H1 (cell line): ENCODE data around the gene CRIP1. TPM values are rescaled to one million over a fixed set of nuclear protein-coding genes. Genes with fewer than 3 reads are reported as not detected.

ENCODE experiments used
- CTCF ChIA-PET: fragments of 300-600 bp; sonication (Branson Sonifier 250); formaldehyde crosslinking; loops from one replicate; lab custom pipeline; 2021; ENCODE audit not compliant: partially characterized antibody; lab: Charles Lee
- POLR2A ChIA-PET: fragments of 300-600 bp; sonication (Branson Sonifier 250); formaldehyde crosslinking; loops from one replicate; lab custom pipeline; 2021; ENCODE audit warnings: inconsistent platforms; ENCODE audit not compliant: partially characterized antibody; lab: Charles Lee
- DNase-seq, 2 experiments: peaks; one replicate each; pipeline versions ENCODE4 v3.0.0 to v3.0.0-alpha.2; 2010 to 2022; ENCODE audit warnings: low spot score in 2 of 2, low read depth in 1 of 2, mixed read lengths in 1 of 2
- FAIRE-seq: peaks from 2 replicates; lab custom pipeline; 2011; peaks lifted over from hg19 to GRCh38; lab: Jason Lieb, UNC
- H2AFZ ChIP-seq: 2 replicates; pipeline ENCODE4 v1.8.1; 2012; ENCODE audit warnings: low read length, inconsistent platforms
- H2AK5ac ChIP-seq: 2 replicates; pipeline ENCODE4 v1.6.1; 2013; ENCODE audit warnings: low read depth, low read length
- H2BK120ac ChIP-seq: replicated peaks from 2 replicates; pipeline ENCODE3; 2013; ENCODE audit warnings: low read depth, low read length, inconsistent platforms
- H2BK12ac ChIP-seq: 2 replicates; pipeline ENCODE4 v1.6.1; 2013; ENCODE audit warnings: low read depth, low read length
- H2BK15ac ChIP-seq: 2 replicates; pipeline ENCODE4 v1.6.1; 2013; ENCODE audit warnings: low read length
- H2BK20ac ChIP-seq: 2 replicates; pipeline ENCODE4 v1.6.1; 2013; ENCODE audit warnings: low read length
- H2BK5ac ChIP-seq: 2 replicates; pipeline ENCODE4 v1.6.1; 2013; ENCODE audit warnings: low read depth, low read length
- H3K14ac ChIP-seq: 2 replicates; pipeline ENCODE4 v1.6.1; 2013; ENCODE audit warnings: inconsistent platforms; ENCODE audit not compliant: insufficient read length
- H3K18ac ChIP-seq: 2 replicates; pipeline ENCODE4 v1.6.1; 2013; ENCODE audit warnings: low read length; ENCODE audit errors: extremely low read depth
- H3K23ac ChIP-seq: 2 replicates; pipeline ENCODE4 v1.6.1; 2013; ENCODE audit warnings: inconsistent platforms; ENCODE audit not compliant: insufficient read length
- H3K23me2 ChIP-seq: 2 replicates; pipeline ENCODE4 v1.6.1; 2013; ENCODE audit warnings: low read depth, low read length
- H3K27ac ChIP-seq: 2 replicates; pipeline ENCODE4 v1.6.1; 2011; ENCODE audit warnings: low read depth, low read length, inconsistent platforms
- H3K27me3 ChIP-seq, 4 experiments: replicated peaks in 1 of 4; 1 replicate in 1 of 4; 2 replicates in 3 of 4; pipeline versions ENCODE4 v1.6.1 to v1.8.1; 2011 to 2013; ENCODE audit warnings: low read length in 3 of 4, mild to moderate bottlenecking in 3 of 4, inconsistent platforms in 2 of 4, mixed read lengths in 2 of 4, moderate library complexity in 1 of 4; ENCODE audit not compliant: control insufficient read depth in 3 of 4, insufficient read depth in 3 of 4; ENCODE audit errors: extremely low read depth in 1 of 4
- H3K36me3 ChIP-seq, 4 experiments: 2 replicates each; pipeline versions ENCODE4 v1.6.1 to v1.8.1; 2011 to 2013; ENCODE audit warnings: mild to moderate bottlenecking in 4 of 4, low read length in 3 of 4, moderate library complexity in 2 of 4, control low read depth in 1 of 4, inconsistent platforms in 1 of 4; ENCODE audit not compliant: insufficient read depth in 4 of 4, control insufficient read depth in 2 of 4
- H3K4ac ChIP-seq: replicated peaks from 2 replicates; pipeline ENCODE3; 2013; ENCODE audit warnings: low read length, low read depth, mixed read lengths, inconsistent platforms; ENCODE audit not compliant: insufficient read length
- H3K4me1 ChIP-seq, 4 experiments: replicated peaks in 1 of 4; 1 replicate in 1 of 4; 2 replicates in 3 of 4; pipeline versions ENCODE4 v1.6.1 to v1.8.1; 2011 to 2013; ENCODE audit warnings: low read length in 3 of 4, inconsistent platforms in 2 of 4, mixed read lengths in 1 of 4; ENCODE audit not compliant: insufficient read depth in 4 of 4, control insufficient read depth in 3 of 4
- H3K4me2 ChIP-seq, 2 experiments: 2 replicates each; pipeline versions ENCODE4 v1.6.1 to v1.8.1; 2011 to 2013; ENCODE audit warnings: low read depth in 2 of 2, low read length in 2 of 2, control low read depth in 1 of 2, inconsistent platforms in 1 of 2, mild to moderate bottlenecking in 1 of 2; ENCODE audit not compliant: insufficient read depth in 1 of 2
- H3K4me3 ChIP-seq, 4 experiments: fragments of 200-600, 300-600 bp in 1 of 4; sonication (generic), shearing (Covaris generic), sonication (Bioruptor Twin) in 1 of 4; 2 replicates each; pipeline versions ENCODE4 v1.5.1 to v1.8.1; 2011 to 2016; ENCODE audit warnings: low read length in 4 of 4, low read depth in 3 of 4, control low read depth in 2 of 4, inconsistent platforms in 2 of 4, mild to moderate bottlenecking in 2 of 4, mixed read lengths in 1 of 4, moderate library complexity in 1 of 4; ENCODE audit not compliant: insufficient read depth in 2 of 4; ENCODE audit errors: extremely low read depth in 1 of 4
- H3K56ac ChIP-seq: replicated peaks from 2 replicates; pipeline ENCODE3; 2013; ENCODE audit warnings: low read depth, mild to moderate bottlenecking, mixed read lengths, low read length, inconsistent platforms; ENCODE audit not compliant: insufficient read length
- H3K79me1 ChIP-seq: 2 replicates; pipeline ENCODE4 v1.6.1; 2013; ENCODE audit warnings: low read depth, low read length, control low read depth
- H3K79me2 ChIP-seq, 2 experiments: 2 replicates each; pipeline versions ENCODE4 v1.6.1 to v1.8.1; 2012 to 2013; ENCODE audit warnings: low read length in 2 of 2, mild to moderate bottlenecking in 2 of 2, inconsistent platforms in 1 of 2; ENCODE audit not compliant: insufficient read depth in 2 of 2, control insufficient read depth in 1 of 2
- H3K9ac ChIP-seq, 4 experiments: replicated peaks in 1 of 4; 1 replicate in 1 of 4; 2 replicates in 3 of 4; pipeline versions ENCODE4 v1.6.1 to v1.8.1; 2011 to 2013; ENCODE audit warnings: low read depth in 3 of 4, low read length in 3 of 4, control low read depth in 2 of 4, mild to moderate bottlenecking in 2 of 4, moderate library complexity in 2 of 4, inconsistent platforms in 1 of 4; ENCODE audit errors: extremely low read depth in 1 of 4
- H3K9me3 ChIP-seq, 2 experiments: 2 replicates each; pipeline versions ENCODE4 v1.6.1 to v1.8.1; 2012 to 2013; ENCODE audit warnings: mild to moderate bottlenecking in 2 of 2, moderate library complexity in 2 of 2, control low read depth in 1 of 2, inconsistent platforms in 1 of 2, low read depth in 1 of 2, low read length in 1 of 2, mixed read lengths in 1 of 2; ENCODE audit not compliant: insufficient read depth in 2 of 2
- H4K20me1 ChIP-seq, 2 experiments: replicated peaks in 1 of 2; 2 replicates each; pipeline versions ENCODE3 to v1.8.1; 2011 to 2013; ENCODE audit warnings: inconsistent platforms in 2 of 2, low read length in 2 of 2, mild to moderate bottlenecking in 1 of 2; ENCODE audit not compliant: insufficient read depth in 2 of 2, control insufficient read depth in 1 of 2
- H4K5ac ChIP-seq: 2 replicates; pipeline ENCODE4 v1.6.1; 2013; ENCODE audit warnings: low read length, low read depth, mixed read lengths, inconsistent platforms; ENCODE audit not compliant: insufficient read length
- H4K8ac ChIP-seq: 2 replicates; pipeline ENCODE4 v1.8.0; 2013; ENCODE audit warnings: mild to moderate bottlenecking, moderate library complexity, low read length, inconsistent platforms; ENCODE audit not compliant: insufficient read depth; ENCODE audit errors: extremely low read depth
- H4K91ac ChIP-seq: replicated peaks from 2 replicates; pipeline ENCODE3; 2013; ENCODE audit warnings: low read length, mixed read lengths, inconsistent platforms; ENCODE audit not compliant: insufficient read length
- CHD1 ChIP-seq: IDR thresholded peaks from 2 replicates; pipeline ENCODE4 v1.6.1; 2012; ENCODE audit warnings: low read depth, low read length, improper control_type of control experiment
- EZH2 ChIP-seq: fragments of 200-600 bp; sonication (generic); IDR thresholded peaks from 2 replicates; pipeline ENCODE4 v1.7.1; 2012; ENCODE audit warnings: low read depth, mild to moderate bottlenecking, moderate library complexity, low read length, inconsistent platforms; ENCODE audit not compliant: severe bottlenecking
- KDM4A ChIP-seq: IDR thresholded peaks from one replicate; pipeline ENCODE4 v1.7.1; 2012; ENCODE audit warnings: low read depth, mild to moderate bottlenecking, moderate library complexity, low read length, inconsistent platforms; ENCODE audit not compliant: severe bottlenecking
- POLR2A ChIP-seq, 2 experiments: IDR thresholded peaks; 1 replicate in 1 of 2; 2 replicates in 1 of 2; pipeline ENCODE4 v1.6.1; 2011; ENCODE audit warnings: low read depth in 2 of 2, low read length in 2 of 2, mild to moderate bottlenecking in 2 of 2; ENCODE audit errors: control extremely low read depth in 1 of 2
- RNF2 ChIP-seq: fragments of 200-900, 300-1000 bp; sonication (generic); IDR thresholded peaks from 2 replicates; pipeline ENCODE4 v1.7.1; 2016; ENCODE audit warnings: borderline replicate concordance, low read depth, mild to moderate bottlenecking, antibody characterized with exemption, low read length; ENCODE audit not compliant: poor library complexity, severe bottlenecking; ENCODE audit errors: missing control alignments
- TCF12 ChIP-seq: IDR thresholded peaks from 2 replicates; pipeline ENCODE4 v1.6.1; 2011; ENCODE audit warnings: low read depth, mild to moderate bottlenecking, low read length
- TEAD4 ChIP-seq: IDR thresholded peaks from 2 replicates; pipeline ENCODE4 v1.6.1; 2012; ENCODE audit warnings: low read depth, low read length, inconsistent platforms, mixed read lengths
- ZNF274 ChIP-seq: IDR thresholded peaks from 2 replicates; pipeline ENCODE4 v1.7.0; 2012; ENCODE audit warnings: low read length, borderline replicate concordance; ENCODE audit errors: extremely low read depth
- WGBS, 2 experiments: shearing (Covaris generic) in 1 of 2; methylation state at CpG; one replicate each; pipeline versions ENCODE4 v1.1.6 to v1.1.7; 2013 to 2015; ENCODE audit warnings: low lambda C conversion rate in 2 of 2, mixed read lengths in 2 of 2, inconsistent platforms in 1 of 2, low coverage in 1 of 2, missing lambda C conversion rate in 1 of 2; ENCODE audit not compliant: insufficient replicate concordance in 2 of 2, insufficient coverage in 1 of 2, insufficient read length in 1 of 2; ENCODE audit errors: extremely low coverage in 1 of 2, missing lambda C conversion rate in 1 of 2; 5-methylcytosine and 5-hydroxymethylcytosine counted together
- polyA plus RNA-seq, 7 experiments: library from polyadenylated mRNA; depleted of rRNA in 3 of 7; stranded (reverse) in 5 of 7; unstranded in 2 of 7; fragments of >200 nt in 5 of 7; fragments of 200-250 nt in 2 of 7; gene quantifications; 1 replicate in 5 of 7; 2 replicates in 1 of 7; 4 replicates in 1 of 7; pipeline versions ENCODE4 v1.2.1 to v1.2.3, GENCODE V29; 2011 to 2013; ENCODE audit warnings: missing spikeins in 2 of 7, mixed read lengths in 2 of 7
- total RNA-seq: library from RNA; stranded (reverse); fragmentation: NEBNext Ultra II Directional; extraction: Animal tissue kit (Norgen Biotek cat#: 25700); gene quantifications from 2 replicates; pipeline ENCODE4 v1.2.1, GENCODE V29; 2021
- TF ChIP-seq, protein P1 (sequence below): IDR thresholded peaks from 2 replicates; pipeline ENCODE4 v1.6.1; 2011; ENCODE audit warnings: low read length, improper control_type of control experiment
- TF ChIP-seq, protein P2 (sequence below): IDR thresholded peaks from 2 replicates; pipeline ENCODE4 v1.6.1; 2012; ENCODE audit warnings: inconsistent platforms

CRIP1 gene
- total and polyA plus RNA-seq, 2 of the 8 experiments (the other 6 are each of a cell fraction or from before 2014, with no cell fraction given), result 1.2 to 2.2 TPM

DNA sequence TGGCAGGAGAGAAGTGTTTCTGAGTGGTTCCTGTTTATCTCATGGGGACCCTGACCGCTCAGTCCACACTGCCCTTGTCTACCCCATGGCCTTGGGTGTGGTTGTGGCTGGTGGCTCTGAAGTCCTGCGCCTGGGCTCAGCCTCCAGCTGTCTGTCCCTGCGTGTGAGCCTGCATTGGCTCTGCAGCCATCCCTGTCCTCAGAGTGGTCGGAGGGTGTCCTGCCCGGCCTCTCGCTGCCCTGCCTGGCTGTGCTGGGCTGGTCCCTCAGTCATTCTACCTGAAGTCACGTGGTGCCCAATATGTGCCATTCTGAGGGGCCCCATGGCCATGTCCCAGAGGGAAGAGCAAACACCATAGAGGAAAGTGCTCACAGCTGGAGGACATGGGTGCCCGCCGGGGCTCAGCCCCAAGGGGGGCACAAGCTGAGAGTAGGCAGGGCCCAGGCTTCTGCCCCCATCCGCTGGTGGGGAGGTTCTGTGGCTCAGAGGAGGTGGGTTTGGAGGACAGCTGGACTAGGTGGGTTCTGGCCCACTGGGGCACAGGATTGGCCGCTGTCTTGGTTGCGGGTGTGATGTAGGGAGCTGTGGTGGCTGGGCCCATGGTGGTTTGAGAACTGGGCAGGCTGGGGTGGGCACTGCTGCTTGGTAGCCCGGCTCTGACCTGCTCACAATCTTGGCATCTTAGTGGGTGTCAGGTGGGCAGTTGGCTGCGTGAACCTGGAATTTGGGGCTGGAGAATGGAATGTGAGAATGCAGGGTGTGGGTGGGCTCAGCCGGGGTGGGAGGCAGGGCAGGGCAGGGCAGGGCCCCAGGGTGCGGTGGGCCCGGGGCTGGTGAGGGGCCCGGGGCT is 16.0 kb downstream of the CRIP1 start:
- Histone ChIP-seq H2BK120ac (no peak overlapping the region), H2BK5ac (no peak overlapping the region), H3K4me2 (no peak overlapping the region), H3K79me2 (no peaks in the 10 kb centered on the region), H3K4me3 (no peak overlapping the region), H3K56ac (no peak overlapping the region), H3K9ac (no peak overlapping the region), H3K36me3 (no peaks in the 10 kb centered on the region), H3K79me1 (no peaks in the 10 kb centered on the region), H3K27me3 (no peaks in the 10 kb centered on the region; a peak in 1 of 7 replicates), H2AK5ac (no peak overlapping the region), H2AFZ (no peak overlapping the region), H3K23me2 (no peaks in the 10 kb centered on the region), H3K18ac (no peak overlapping the region), H2BK12ac (no peak overlapping the region), H4K20me1 (no peaks in the 10 kb centered on the region), H2BK20ac (no peak overlapping the region), H3K14ac (no peak overlapping the region), H4K8ac (no peak overlapping the region), H3K9me3 (no peaks in the 10 kb centered on the region), H4K5ac (no peak overlapping the region), H3K23ac (no peak overlapping the region), H3K4ac (no peak overlapping the region), H4K91ac (no peak overlapping the region), H3K27ac (no peak overlapping the region), H3K4me1 (peaks cover 0 to 3% (median 0%) of the 10 kb centered on the region in 4 experiments; a peak in 2 of 7 replicates), H2BK15ac (no peak overlapping the region)
- CTCF ChIA-PET, result interaction anchor here (0.9 kb wide), 1 partner anchor 13 kb away, joined by 3 read pairs; no protein-coding TSS in a partner anchor
- FAIRE-seq (no peak), DNase-seq (no peak)
- POLR2A ChIA-PET, result interaction anchor here (0.9 kb wide), 1 partner anchor 10 kb away, joined by 3 read pairs; no protein-coding TSS in a partner anchor
- 88% methylated on average over 14 of the region's 18 CpGs; no CpG with 5 or more reads in 1 of the 2 experiments for WGBS, 2 experiments
- TF ChIP-seq, protein P1, sequence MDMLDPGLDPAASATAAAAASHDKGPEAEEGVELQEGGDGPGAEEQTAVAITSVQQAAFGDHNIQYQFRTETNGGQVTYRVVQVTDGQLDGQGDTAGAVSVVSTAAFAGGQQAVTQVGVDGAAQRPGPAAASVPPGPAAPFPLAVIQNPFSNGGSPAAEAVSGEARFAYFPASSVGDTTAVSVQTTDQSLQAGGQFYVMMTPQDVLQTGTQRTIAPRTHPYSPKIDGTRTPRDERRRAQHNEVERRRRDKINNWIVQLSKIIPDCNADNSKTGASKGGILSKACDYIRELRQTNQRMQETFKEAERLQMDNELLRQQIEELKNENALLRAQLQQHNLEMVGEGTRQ, result no peak
- TF ChIP-seq TEAD4, result no peak
- no peak for TF ChIP-seq EZH2
- TF ChIP-seq KDM4A, result no peak
- no peak for TF ChIP-seq CHD1
- no peak for TF ChIP-seq RNF2
- TF ChIP-seq TCF12, result no peak
- TF ChIP-seq, protein P2, sequence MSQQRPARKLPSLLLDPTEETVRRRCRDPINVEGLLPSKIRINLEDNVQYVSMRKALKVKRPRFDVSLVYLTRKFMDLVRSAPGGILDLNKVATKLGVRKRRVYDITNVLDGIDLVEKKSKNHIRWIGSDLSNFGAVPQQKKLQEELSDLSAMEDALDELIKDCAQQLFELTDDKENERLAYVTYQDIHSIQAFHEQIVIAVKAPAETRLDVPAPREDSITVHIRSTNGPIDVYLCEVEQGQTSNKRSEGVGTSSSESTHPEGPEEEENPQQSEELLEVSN, result no peak
- no peak for TF ChIP-seq ZNF274
- no peak for TF ChIP-seq POLR2A (IDR thresholded peaks at IDR 0.05; ENCODE audit: control extremely low read depth in 1 of 2, low read depth in 2 of 2, low read length in 2 of 2)
